HepG2 (cell line): Measurements from ENCODE around the gene THADA. TPM values are rescaled to one million over a fixed set of nuclear protein-coding genes. Genes with fewer than 3 reads are reported as not detected.

Experiments used
- MAZ ChIP-seq, 2 experiments: sonication (generic) in 1 of 2; formaldehyde crosslinking in 1 of 2; IDR thresholded peaks; 2 replicates each; pipeline versions ENCODE4 v1.5.0 to v1.6.1; 2012 to 2020; ENCODE audit warnings: low read depth in 2 of 2, mild to moderate bottlenecking in 2 of 2, borderline replicate concordance in 1 of 2, improper control_type of control experiment in 1 of 2, low read length in 1 of 2, missing genetic modification reagents in 1 of 2, moderate library complexity in 1 of 2
- MXD4 ChIP-seq: IDR thresholded peaks from 2 replicates; pipeline ENCODE4 v1.6.1; 2016; ENCODE audit warnings: mild to moderate bottlenecking, missing biosample characterization, missing genetic modification reagents
- NR2F6 ChIP-seq, 2 experiments: IDR thresholded peaks; 2 replicates each; pipeline ENCODE4 v1.6.1; 2016; ENCODE audit warnings: antibody characterized with exemption in 1 of 2, mild to moderate bottlenecking in 1 of 2
- SALL1 ChIP-seq: sonication (generic); formaldehyde crosslinking; IDR thresholded peaks from 2 replicates; pipeline ENCODE4 v1.8.0; 2022; ENCODE audit warnings: mild to moderate bottlenecking, missing genetic modification reagents
- ZBTB38 ChIP-seq: sonication (generic); formaldehyde crosslinking; IDR thresholded peaks from 2 replicates; pipeline ENCODE4 v1.5.1; 2020; ENCODE audit warnings: mild to moderate bottlenecking, missing genetic modification reagents
- ZBTB40 ChIP-seq, 2 experiments: fragments of 450-650 bp in 1 of 2; sonication (generic) in 1 of 2; formaldehyde crosslinking in 1 of 2; IDR thresholded peaks; 2 replicates each; pipeline versions ENCODE4 v1.6.1 to v1.8.0; 2016 to 2022; ENCODE audit warnings: antibody characterized with exemption in 1 of 2, mild to moderate bottlenecking in 1 of 2, missing genetic modification reagents in 1 of 2
- ZFP37 ChIP-seq: sonication (generic); formaldehyde crosslinking; IDR thresholded peaks from 2 replicates; pipeline ENCODE4 v1.4.0; 2020; ENCODE audit warnings: missing genetic modification reagents, borderline replicate concordance
- ZNF263 ChIP-seq: sonication (generic); formaldehyde crosslinking; IDR thresholded peaks from 2 replicates; pipeline ENCODE4 v1.4.0; 2020; ENCODE audit warnings: missing genetic modification reagents
- ZNF580 ChIP-seq: IDR thresholded peaks from 2 replicates; pipeline ENCODE4 v1.6.1; 2016; ENCODE audit warnings: low read depth, borderline replicate concordance
- ZNF646 ChIP-seq: sonication (generic); formaldehyde crosslinking; IDR thresholded peaks from 2 replicates; pipeline ENCODE4 v1.9.0; 2021; ENCODE audit warnings: mild to moderate bottlenecking, missing genetic modification reagents
- ZNF83 ChIP-seq: sonication (generic); formaldehyde crosslinking; IDR thresholded peaks from 2 replicates; pipeline ENCODE4 v1.4.0; 2020; ENCODE audit warnings: missing genetic modification reagents, mild to moderate bottlenecking, borderline replicate concordance
- polyA plus RNA-seq, 8 experiments: library from polyadenylated mRNA; depleted of rRNA in 3 of 8; stranded (reverse) in 7 of 8; unstranded in 1 of 8; fragments of >200 nt; fragmentation: Illumina TruSeq in 4 of 8; extraction: Trizol in 4 of 8; gene quantifications; 2 replicates each; pipeline versions ENCODE4 v1.2.1 to v1.2.3, GENCODE V29; 2011 to 2016; ENCODE audit warnings: low read depth in 4 of 8, missing spikeins in 1 of 8, mixed read lengths in 1 of 8; ENCODE audit not compliant: insufficient read depth in 1 of 8
- total RNA-seq, 5 experiments: library from RNA; depleted of rRNA; stranded (reverse); fragments of >200 nt; fragmentation: Illumina TruSeq; extraction: Trizol; gene quantifications; 2 replicates each; pipeline ENCODE4 v1.2.3, GENCODE V29; 2016; ENCODE audit warnings: low read depth in 1 of 5

THADA gene
- total and polyA plus RNA-seq, 2 of the 13 experiments (the other 11 are each of a cell fraction or from before 2014, with no cell fraction given): 12.7 to 21.7 TPM

GRCh38 chr2:43194121-43194869, 401.5 kb downstream of the THADA start (continued):
- no peak for TF ChIP-seq ZBTB40 (IDR thresholded peaks at IDR 0.05)
- TF ChIP-seq ZBTB40 (CRISPR knock-in tag; IDR thresholded peaks at IDR 0.05): no peak
- peak; percentile 98 for TF ChIP-seq NR2F6 (IDR thresholded peaks at IDR 0.05)
- TF ChIP-seq NR2F6 (CRISPR knock-in tag; IDR thresholded peaks at IDR 0.05): peak; percentile 99
- peak; percentile 92 for TF ChIP-seq MAZ (IDR thresholded peaks at IDR 0.05; ENCODE audit: borderline replicate concordance, low read depth, low read length)
- TF ChIP-seq MAZ (CRISPR knock-in tag; IDR thresholded peaks at IDR 0.05; ENCODE audit: low read depth): peak; percentile 32; the same call in 1 of the 2 replicates
- TF ChIP-seq ZFP37 (CRISPR knock-in tag): peak; percentile 88; the same call in 1 of the 2 replicates
- TF ChIP-seq ZBTB38 (CRISPR knock-in tag): no peak
- TF ChIP-seq ZNF646 (CRISPR knock-in tag): peak; percentile 44; the same call in 1 of the 2 replicates
- TF ChIP-seq ZNF580 (CRISPR knock-in tag): peak; percentile 89; the same call in 1 of the 2 replicates
- TF ChIP-seq ZNF83 (CRISPR knock-in tag): no peak
- TF ChIP-seq SALL1: peak; percentile 98
- TF ChIP-seq ZNF263 (CRISPR knock-in tag): peak; percentile 74; the same call in 1 of the 2 replicates
- peak; percentile 50 for TF ChIP-seq MXD4
